ENCODE data around the gene SORL1.

DNA sequence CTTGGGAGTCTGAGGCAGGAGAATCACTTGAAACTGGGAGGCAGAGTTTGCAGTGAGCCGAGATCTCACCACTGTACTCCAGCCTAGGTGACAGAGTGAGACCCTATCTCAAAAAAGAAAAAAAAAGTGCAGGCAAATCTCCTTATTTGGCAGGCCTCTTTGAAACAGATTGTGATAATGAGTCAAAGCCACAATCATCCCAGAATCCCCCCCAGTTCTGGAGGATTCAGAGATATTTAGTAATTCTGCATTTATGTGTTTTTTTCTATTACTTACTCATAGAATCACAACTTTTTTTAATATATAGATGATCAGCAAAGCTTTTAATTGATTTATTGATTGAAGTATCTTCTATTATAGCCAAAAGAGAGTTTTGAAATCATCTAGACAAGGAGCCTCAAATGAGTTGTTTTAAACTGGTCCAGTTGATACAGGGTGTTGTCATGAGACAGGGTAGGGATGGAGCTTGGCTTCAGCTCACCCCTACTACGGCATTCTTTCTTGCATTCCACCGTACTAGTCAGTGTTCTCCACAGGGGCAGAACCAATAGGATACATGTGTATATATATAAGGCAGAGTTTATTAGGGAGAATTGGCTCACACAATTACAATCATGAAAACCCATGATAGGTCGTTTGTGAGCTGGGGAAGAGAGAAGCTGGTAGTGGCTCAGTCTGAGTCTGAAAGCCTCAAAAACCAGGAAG lies 39.3 kb upstream of the SORL1 start:
- TF ChIP-seq, protein P1, sequence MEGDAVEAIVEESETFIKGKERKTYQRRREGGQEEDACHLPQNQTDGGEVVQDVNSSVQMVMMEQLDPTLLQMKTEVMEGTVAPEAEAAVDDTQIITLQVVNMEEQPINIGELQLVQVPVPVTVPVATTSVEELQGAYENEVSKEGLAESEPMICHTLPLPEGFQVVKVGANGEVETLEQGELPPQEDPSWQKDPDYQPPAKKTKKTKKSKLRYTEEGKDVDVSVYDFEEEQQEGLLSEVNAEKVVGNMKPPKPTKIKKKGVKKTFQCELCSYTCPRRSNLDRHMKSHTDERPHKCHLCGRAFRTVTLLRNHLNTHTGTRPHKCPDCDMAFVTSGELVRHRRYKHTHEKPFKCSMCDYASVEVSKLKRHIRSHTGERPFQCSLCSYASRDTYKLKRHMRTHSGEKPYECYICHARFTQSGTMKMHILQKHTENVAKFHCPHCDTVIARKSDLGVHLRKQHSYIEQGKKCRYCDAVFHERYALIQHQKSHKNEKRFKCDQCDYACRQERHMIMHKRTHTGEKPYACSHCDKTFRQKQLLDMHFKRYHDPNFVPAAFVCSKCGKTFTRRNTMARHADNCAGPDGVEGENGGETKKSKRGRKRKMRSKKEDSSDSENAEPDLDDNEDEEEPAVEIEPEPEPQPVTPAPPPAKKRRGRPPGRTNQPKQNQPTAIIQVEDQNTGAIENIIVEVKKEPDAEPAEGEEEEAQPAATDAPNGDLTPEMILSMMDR (conservative IDR thresholded peaks at IDR 0.05 in 1 of 2, IDR thresholded peaks at IDR 0.05 in 1 of 2; ENCODE audit: extremely low read depth in 1 of 2, insufficient read depth in 1 of 2, low read depth in 1 of 2, low read length in 2 of 2), result no peak
- no peak for TF ChIP-seq EZH2 (IDR thresholded peaks at IDR 0.05; ENCODE audit: borderline replicate concordance, low read length)
